Mucosa of stomach (tissue), 1 donor: Measurements from ENCODE around the gene DNAH9.

Experiments used
- H3K27me3 ChIP-seq: one replicate; pipeline ENCODE4 v1.7.0; 2013; ENCODE audit warnings: mild to moderate bottlenecking, low read length; ENCODE audit not compliant: control insufficient read depth, insufficient read depth
- H3K36me3 ChIP-seq: one replicate; pipeline ENCODE4 v1.7.0; 2013; ENCODE audit warnings: low read length; ENCODE audit not compliant: control insufficient read depth, insufficient read depth
- H3K4me1 ChIP-seq: one replicate; pipeline ENCODE4 v1.7.0; 2013; ENCODE audit warnings: mild to moderate bottlenecking, low read length; ENCODE audit not compliant: control insufficient read depth, insufficient read depth
- H3K4me3 ChIP-seq: one replicate; pipeline ENCODE4 v1.7.0; 2013; ENCODE audit warnings: low read length
- H3K9ac ChIP-seq: one replicate; pipeline ENCODE4 v1.7.0; 2013; ENCODE audit warnings: mild to moderate bottlenecking, low read length, moderate library complexity
- H3K9me3 ChIP-seq: one replicate; pipeline ENCODE4 v1.7.0; 2013; ENCODE audit warnings: mild to moderate bottlenecking, low read length, moderate library complexity; ENCODE audit not compliant: control insufficient read depth
- donor health status: Pancreatic carcinoma.

The DNAH9 gene

DNA sequence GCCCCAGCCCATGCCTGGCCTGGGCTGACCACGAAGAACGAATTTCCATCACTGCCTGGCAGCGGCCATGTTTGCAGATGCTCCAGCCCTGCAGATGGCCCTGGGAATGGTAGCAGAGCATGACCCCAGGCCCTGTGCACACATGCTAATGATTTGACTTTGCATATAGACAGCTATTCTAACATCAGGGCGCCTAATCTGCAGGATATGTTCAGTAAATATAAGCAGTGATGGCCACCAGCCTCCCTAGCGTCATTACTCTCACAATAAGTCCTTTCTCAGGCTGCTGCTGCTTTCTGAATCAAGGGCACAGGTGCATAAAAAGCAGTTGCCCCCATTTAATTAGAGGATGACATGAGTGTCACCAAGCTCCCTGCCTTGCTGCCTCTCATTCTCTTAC lies 24.2 kb downstream of the DNAH9 start:
- Histone ChIP-seq H3K9me3 (no peaks in the 10 kb centered on the region), H3K4me1 (no peaks in the 10 kb centered on the region), H3K36me3 (no peaks in the 10 kb centered on the region), H3K27me3 (no peaks in the 10 kb centered on the region), H3K4me3 (no peak overlapping the region), H3K9ac (no peak overlapping the region)

DNA sequence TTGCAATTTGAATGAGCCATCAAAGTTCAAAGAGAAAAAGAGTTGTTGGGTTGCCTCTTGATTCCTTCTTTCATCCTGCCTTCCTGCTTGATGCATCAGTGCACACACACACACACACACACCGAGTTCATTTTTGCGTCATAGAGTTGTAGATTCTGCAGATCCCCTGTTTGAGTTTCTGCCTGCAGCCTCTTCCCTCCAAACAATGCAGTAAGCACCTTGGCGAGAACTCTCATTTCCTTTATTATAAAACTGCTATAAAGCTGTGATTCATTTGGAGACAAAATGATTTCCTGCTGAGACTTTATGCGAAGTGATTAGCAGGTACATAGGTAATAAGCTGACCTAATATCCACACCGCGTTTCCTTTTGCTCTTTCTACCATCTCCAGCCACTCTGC lies 26.7 kb downstream of the DNAH9 start:
- H3K4me1 ChIP-seq, result no peaks in the 10 kb centered on the region
- H3K9ac ChIP-seq, result no peak overlapping the region
- H3K27me3 ChIP-seq, result no peaks in the 10 kb centered on the region
- H3K4me3 ChIP-seq, result no peak overlapping the region
- H3K9me3 ChIP-seq, result no peaks in the 10 kb centered on the region
- no peaks in the 10 kb centered on the region for H3K36me3 ChIP-seq

DNA sequence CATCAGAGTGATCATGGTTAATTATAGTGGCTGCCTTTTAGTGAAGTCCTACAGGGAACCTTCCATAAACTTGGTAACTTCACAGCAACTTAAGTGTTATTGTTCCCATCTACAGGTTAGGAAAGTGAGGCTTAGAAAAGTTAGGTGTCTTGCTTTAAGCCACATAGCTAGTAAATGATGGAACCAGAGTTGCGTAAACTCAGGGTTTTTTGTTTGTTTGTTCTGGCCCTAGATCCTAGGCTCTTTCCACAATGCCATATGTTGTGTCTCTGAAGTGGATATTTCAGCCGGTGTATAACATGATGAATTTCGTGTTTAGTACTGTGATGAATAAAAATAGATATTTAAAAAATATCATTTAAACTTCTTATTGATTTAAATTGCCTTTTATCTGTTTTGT lies 27.6 kb downstream of the DNAH9 start:
- Histone ChIP-seq H3K4me1 (no peaks in the 10 kb centered on the region), H3K27me3 (no peaks in the 10 kb centered on the region), H3K4me3 (no peak overlapping the region), H3K9me3 (no peaks in the 10 kb centered on the region), H3K9ac (no peak overlapping the region), H3K36me3 (no peaks in the 10 kb centered on the region)

DNA sequence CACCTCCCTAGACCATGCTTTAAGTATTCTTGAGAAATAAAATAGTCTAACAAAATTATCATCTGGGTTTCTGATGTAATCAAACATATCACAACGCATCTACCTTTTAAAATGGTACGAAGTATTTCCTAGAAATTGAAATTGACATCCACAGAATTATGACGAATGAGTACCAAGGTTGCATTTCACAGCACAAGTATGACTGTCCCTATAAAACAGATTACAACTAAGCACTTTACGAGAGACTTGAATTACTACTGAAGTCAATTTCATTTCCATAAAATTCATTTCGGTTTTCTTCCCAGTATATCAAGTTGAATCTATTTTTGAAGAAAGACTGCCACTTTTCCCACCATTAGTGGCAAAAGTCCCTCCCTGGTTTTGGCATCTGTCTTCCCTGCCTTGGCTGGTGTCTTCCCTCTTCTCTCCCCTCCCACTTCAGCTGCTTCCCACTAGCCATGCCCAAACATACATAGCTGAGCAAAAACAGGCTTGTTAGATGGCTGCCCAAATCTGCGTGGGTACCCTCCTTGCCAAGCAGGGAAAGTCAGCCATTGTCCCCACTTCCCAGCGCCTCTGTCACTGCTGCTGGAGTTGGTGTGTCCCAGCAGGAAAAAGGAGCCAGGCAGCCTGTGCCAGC lies 29.2 kb downstream of the DNAH9 start:
- no peaks in the 10 kb centered on the region for H3K27me3 ChIP-seq
- no peak overlapping the region for H3K9ac ChIP-seq
- H3K9me3 ChIP-seq, result no peaks in the 10 kb centered on the region
- H3K4me1 ChIP-seq, result no peaks in the 10 kb centered on the region
- H3K36me3 ChIP-seq, result no peaks in the 10 kb centered on the region
- H3K4me3 ChIP-seq, result no peak overlapping the region

DNA sequence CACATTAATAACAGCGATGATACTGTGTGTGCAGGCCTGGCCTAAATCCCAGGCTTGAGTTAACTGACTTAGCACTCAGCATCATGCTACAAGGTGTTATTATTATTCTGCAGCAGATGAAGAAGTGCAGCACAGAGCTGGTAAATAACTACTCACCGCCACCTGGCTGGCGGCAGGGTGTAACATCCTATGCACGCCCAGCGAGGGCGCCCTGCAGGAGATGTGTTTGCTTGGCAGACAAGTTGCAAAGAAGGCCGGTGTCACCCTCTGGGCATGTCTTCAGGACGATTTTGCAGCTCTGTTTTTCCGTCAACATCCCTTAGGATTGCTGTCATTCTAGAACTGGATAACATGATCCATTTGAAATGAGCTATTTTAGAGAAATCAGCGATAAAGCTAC lies 30.1 kb downstream of the DNAH9 start:
- H3K4me1 ChIP-seq, result no peaks in the 10 kb centered on the region
- H3K9me3 ChIP-seq, result no peaks in the 10 kb centered on the region
- no peaks in the 10 kb centered on the region for H3K36me3 ChIP-seq
- no peak overlapping the region for H3K9ac ChIP-seq
- no peaks in the 10 kb centered on the region for H3K27me3 ChIP-seq
- H3K4me3 ChIP-seq, result no peak overlapping the region

DNA sequence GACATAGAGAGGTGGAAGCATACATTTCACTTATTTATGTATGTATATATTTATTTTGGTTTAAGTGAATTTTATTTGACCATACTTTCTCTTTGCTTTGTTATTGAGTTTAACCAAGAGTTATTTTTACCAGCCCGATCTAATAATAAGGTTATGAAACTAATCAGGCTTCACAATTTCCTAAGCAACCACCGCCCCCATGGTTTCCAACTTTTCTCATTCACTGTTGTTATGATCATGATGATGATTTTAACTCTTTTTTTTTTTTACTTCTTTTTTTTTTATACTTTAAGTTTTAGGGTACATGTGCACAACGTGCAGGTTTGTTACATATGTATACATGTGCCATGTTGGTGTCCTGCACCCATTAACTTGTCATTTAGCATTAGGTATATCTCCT lies 30.6 kb downstream of the DNAH9 start:
- H3K9ac ChIP-seq, result no peak overlapping the region
- no peaks in the 10 kb centered on the region for H3K36me3 ChIP-seq
- H3K9me3 ChIP-seq, result no peaks in the 10 kb centered on the region
- no peaks in the 10 kb centered on the region for H3K4me1 ChIP-seq
- H3K4me3 ChIP-seq, result no peak overlapping the region
- no peaks in the 10 kb centered on the region for H3K27me3 ChIP-seq

DNA sequence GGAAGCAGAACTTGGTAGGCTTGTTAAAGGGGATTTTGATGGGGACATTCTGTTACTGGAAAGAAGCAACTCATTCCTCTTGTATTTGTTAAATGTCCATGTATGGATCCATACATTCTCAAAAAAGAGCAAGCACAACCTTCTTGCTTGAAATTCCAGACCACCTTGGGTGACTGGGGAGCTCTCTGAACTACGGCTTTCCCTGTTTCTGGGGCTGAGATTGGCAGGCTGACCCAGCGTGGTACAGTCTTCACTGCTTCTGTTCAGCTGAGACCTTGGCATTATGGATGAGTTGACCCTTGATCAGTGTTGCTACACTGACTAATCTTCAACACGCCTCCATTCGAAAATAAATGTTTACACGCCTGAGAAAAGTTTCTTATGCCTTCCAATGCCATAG lies 38.5 kb downstream of the DNAH9 start:
- Histone ChIP-seq H3K4me1 (no peaks in the 10 kb centered on the region), H3K36me3 (no peaks in the 10 kb centered on the region), H3K4me3 (no peak overlapping the region), H3K9ac (no peak overlapping the region), H3K9me3 (no peaks in the 10 kb centered on the region), H3K27me3 (no peaks in the 10 kb centered on the region)

DNA sequence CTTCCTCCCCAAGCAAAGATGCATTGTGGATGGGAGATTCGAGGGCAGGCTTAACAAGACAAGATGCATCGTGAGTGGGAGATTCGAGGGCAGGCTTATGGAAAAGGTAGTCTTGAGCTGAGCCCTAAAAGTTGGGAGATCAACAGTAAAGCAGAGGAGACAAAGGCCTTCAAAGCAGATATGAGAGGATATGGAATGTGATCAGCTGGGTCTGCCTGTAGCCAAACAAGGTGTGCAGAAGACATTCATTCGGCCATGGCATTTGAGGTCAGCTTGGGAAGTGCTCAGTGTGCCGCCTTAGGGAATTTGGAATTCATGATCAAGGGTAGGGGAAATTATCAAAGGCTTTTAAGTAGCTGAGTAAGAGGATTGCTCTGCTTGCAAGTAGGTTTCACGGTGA lies 39.5 kb downstream of the DNAH9 start:
- no peak overlapping the region for H3K4me3 ChIP-seq
- H3K9me3 ChIP-seq, result no peaks in the 10 kb centered on the region
- no peaks in the 10 kb centered on the region for H3K27me3 ChIP-seq
- H3K4me1 ChIP-seq, result no peaks in the 10 kb centered on the region
- H3K36me3 ChIP-seq, result no peaks in the 10 kb centered on the region
- no peak overlapping the region for H3K9ac ChIP-seq

DNA sequence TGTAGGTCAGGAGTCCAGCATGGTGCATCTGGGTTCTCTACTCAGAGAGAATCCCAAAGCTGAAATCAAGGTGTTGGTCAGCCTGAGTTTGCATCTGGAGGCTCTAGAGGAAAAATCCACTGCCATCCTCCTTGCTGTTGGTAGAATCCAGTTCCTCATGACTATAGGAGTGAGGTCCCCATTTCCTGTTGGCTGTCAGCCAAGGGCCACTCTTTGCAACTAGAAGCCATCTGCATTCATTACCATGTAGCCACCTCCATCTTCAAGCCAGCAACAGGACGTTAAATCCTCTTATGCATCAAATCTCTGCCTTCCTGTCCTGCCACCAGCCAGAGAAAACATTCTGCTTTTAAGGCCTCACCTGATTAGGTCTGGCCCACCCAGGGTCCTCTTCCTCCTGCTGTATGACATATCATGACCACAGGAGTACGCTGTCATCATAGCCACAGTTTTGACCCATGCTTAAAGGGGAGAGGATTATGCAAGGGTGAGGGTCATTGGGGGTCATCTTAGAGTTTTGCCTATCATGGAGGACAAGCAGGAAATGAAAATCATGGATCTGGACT lies 40.5 kb downstream of the DNAH9 start:
- H3K27me3 ChIP-seq, result no peaks in the 10 kb centered on the region
- no peaks in the 10 kb centered on the region for H3K4me1 ChIP-seq
- H3K9me3 ChIP-seq, result no peaks in the 10 kb centered on the region
- H3K9ac ChIP-seq, result no peak overlapping the region
- H3K36me3 ChIP-seq, result no peaks in the 10 kb centered on the region
- no peak overlapping the region for H3K4me3 ChIP-seq

DNA sequence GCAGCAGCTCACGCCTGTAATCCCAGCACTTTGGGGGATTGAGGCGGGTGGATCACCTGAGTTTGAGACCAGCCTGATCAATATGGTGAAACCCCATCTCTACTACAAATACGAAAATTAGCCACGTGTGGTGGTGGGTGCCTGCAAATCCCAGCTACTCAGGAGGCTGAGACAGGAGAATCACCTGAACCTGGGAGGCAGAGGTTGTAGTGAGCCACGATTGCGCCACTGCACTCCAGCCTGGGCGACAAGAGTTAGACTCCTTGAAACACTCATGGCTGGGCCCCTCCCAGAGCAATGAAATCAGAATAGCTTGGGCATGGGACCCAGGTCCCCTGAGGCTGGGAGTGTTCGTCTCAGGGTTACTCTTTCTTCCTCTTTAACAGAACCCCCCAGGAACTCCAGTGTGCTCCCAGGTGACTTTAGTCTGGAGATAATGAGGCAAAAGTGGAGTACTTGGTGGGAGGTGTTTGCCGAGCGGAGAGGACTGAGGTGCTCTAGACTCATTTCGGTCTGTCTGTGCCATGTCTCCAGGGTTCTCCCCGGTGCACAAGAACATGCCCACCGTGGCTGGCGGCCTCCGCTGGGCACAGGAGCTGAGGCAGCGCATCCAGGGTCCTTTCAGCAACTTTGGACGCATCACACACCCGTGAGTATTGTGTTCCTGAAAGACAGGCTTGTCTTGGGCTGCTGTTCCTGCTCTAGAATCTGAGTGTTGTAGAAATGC lies 41.6 kb downstream of the DNAH9 start:
- H3K9ac ChIP-seq, result no peak overlapping the region
- no peaks in the 10 kb centered on the region for H3K36me3 ChIP-seq
- no peak overlapping the region for H3K4me3 ChIP-seq
- H3K27me3 ChIP-seq, result no peaks in the 10 kb centered on the region
- no peaks in the 10 kb centered on the region for H3K4me1 ChIP-seq
- H3K9me3 ChIP-seq, result no peaks in the 10 kb centered on the region

DNA sequence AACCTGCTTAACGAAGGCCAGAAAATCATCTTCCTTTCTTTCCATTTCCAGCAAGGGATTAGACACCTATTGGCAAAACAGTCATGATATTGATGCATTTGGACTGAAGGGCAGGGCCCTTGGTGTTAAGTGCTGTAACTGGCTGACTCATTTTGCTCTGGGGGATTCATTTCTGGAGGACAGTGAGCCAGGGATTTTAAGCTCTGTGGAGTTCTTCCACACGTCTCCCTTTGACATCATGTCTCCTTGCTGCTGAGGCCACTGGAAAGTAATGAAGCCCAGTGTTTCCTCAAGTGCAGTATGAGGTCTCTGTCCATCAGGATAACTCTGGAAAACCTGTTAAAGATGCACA lies 42.2 kb downstream of the DNAH9 start:
- Histone ChIP-seq H3K36me3 (no peaks in the 10 kb centered on the region), H3K27me3 (no peaks in the 10 kb centered on the region), H3K4me1 (no peaks in the 10 kb centered on the region), H3K4me3 (no peak overlapping the region), H3K9me3 (no peaks in the 10 kb centered on the region), H3K9ac (no peak overlapping the region)

DNA sequence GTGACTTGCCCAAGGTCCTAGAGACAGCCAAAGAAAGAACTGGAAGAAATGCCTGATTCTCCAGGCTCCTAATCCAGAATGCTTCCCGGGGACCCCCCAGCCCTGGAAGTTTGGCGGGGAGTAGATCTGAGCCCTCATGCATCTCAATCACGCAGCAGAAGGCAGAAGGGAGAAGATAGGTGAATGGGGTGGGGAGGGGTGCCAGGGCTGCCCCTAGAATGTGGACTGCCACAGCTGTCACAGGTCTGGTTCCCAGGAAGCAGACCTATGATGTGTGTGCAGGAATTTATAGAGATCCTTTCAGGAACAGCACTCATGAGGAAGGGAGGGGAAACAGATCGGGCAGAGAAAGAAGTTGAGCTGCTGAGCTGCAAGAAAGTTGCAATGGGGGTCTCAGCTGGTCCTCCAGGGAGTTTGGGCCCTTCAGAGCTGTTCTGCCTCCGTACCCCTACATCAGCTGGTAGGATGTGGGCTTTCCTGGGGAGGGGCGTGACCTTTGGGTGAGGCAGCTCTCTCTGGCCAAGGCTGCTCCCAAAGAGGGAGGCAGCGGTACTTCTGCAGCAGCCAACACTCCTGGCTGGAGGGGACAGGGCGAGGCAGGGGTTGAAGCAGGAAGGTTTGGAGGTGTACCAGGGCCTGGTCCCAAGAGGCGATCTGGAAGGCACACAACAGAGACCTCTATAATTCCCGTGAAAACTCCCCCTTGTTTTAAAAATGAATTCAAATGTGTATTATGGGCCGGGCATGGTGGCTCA lies 43.4 kb downstream of the DNAH9 start:
- Histone ChIP-seq H3K9me3 (no peaks in the 10 kb centered on the region), H3K9ac (no peak overlapping the region), H3K4me3 (no peak overlapping the region), H3K27me3 (no peaks in the 10 kb centered on the region), H3K36me3 (no peaks in the 10 kb centered on the region), H3K4me1 (no peaks in the 10 kb centered on the region)
